Adipocyte (in vitro differentiated cells): ENCODE results near the gene STAM2.

ENCODE experiments used
- DNase-seq: peaks from one replicate; pipeline ENCODE4 v3.0.0-alpha.2; 2015; ENCODE audit warnings: low read depth
- H3K27me3 ChIP-seq: replicated peaks from 2 replicates; pipeline ENCODE4 v1.7.0; 2013; ENCODE audit warnings: mild to moderate bottlenecking, low read length, moderate library complexity; ENCODE audit not compliant: control insufficient read depth, insufficient read depth
- H3K36me3 ChIP-seq: 2 replicates; pipeline ENCODE4 v1.7.0; 2013; ENCODE audit warnings: low read length, mild to moderate bottlenecking, moderate library complexity; ENCODE audit not compliant: control insufficient read depth, insufficient read depth, severe bottlenecking
- H3K4me1 ChIP-seq: 2 replicates; pipeline ENCODE4 v1.7.0; 2013; ENCODE audit warnings: mild to moderate bottlenecking, low read length, moderate library complexity; ENCODE audit not compliant: control insufficient read depth, insufficient read depth
- H3K4me3 ChIP-seq: 2 replicates; pipeline ENCODE4 v1.7.0; 2013; ENCODE audit warnings: mild to moderate bottlenecking, low read length, moderate library complexity
- H3K9ac ChIP-seq: 2 replicates; pipeline ENCODE4 v1.7.0; 2013; ENCODE audit warnings: mild to moderate bottlenecking, low read length, moderate library complexity
- H3K9me3 ChIP-seq: 2 replicates; pipeline ENCODE4 v1.7.0; 2013; ENCODE audit warnings: mild to moderate bottlenecking, low read length, moderate library complexity; ENCODE audit not compliant: control insufficient read depth

Gene STAM2

DNA sequence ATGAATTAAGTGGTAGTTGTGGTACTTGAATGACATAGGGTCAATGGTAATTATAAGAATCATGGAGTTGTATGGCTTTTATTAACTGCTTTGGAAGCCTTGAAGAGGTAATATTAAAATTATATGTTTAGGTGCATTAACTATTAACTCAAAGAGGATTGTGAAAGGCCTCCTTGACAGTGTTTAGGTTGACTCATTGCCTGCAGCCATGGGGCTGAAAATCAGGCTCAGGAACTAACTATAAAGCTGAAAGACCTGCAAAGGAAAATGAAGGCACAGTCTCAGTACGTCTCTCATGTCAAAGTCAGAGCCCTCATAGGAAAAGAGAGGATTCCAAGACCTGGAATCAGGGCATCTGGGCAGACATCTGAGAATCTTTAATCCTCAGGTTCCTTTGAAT is 107.7 kb downstream of the STAM2 start:
- Histone ChIP-seq H3K36me3 (no peaks in the 10 kb centered on the region), H3K9me3 (no peaks in the 10 kb centered on the region), H3K9ac (no peak overlapping the region), H3K4me3 (no peak overlapping the region), H3K4me1 (peaks cover 20% of the 10 kb centered on the region), H3K27me3 (peaks cover 6% of the 10 kb centered on the region)
- DNase-seq = peak; percentile 16
